Body of pancreas (tissue), 4 donors: ENCODE data around the gene TOMM22. TPM values are rescaled to one million over a fixed set of nuclear protein-coding genes. Genes with fewer than 3 reads are reported as not detected.

Experiments
- ATAC-seq: fragments of 150-250 bp; one replicate; pipeline ENCODE4 v1.9.1; 2016
- DNase-seq, 4 donors: peaks; one replicate each; pipeline ENCODE4 v3.0.0-alpha.2; 2019
- H3K27ac ChIP-seq, 4 donors: fragments of 200-600 bp; sonication (generic); 1 replicate in 3 of 4; 2 replicates in 1 of 4; pipeline versions ENCODE4 v1.5.1 to v1.6.1; 2016 to 2019; ENCODE audit warnings: mild to moderate bottlenecking in 1 of 4, mixed read lengths in 1 of 4, moderate library complexity in 1 of 4
- H3K27me3 ChIP-seq, 2 donors: fragments of 200-600 bp; sonication (generic); one replicate each; pipeline ENCODE4 v1.6.0; 2016; ENCODE audit warnings: mild to moderate bottlenecking in 1 of 2
- H3K36me3 ChIP-seq, 2 donors: fragments of 200-600 bp; sonication (generic); replicated peaks in 1 of 2; 2 replicates each; pipeline ENCODE4 v1.5.1; 2016; ENCODE audit warnings: low read depth in 2 of 2; ENCODE audit not compliant: insufficient read depth in 1 of 2
- H3K4me1 ChIP-seq: fragments of 200-600 bp; sonication (generic); one replicate; pipeline ENCODE4 v1.6.0; 2016
- H3K4me3 ChIP-seq, 2 donors: fragments of 200-600 bp; sonication (generic); 1 replicate in 1 of 2; 2 replicates in 1 of 2; pipeline ENCODE4 v1.5.1; 2016 to 2019
- H3K9me3 ChIP-seq, 3 donors: fragments of 200-600 bp; sonication (generic); 1 replicate in 2 of 3; 2 replicates in 1 of 3; pipeline ENCODE4 v1.5.1; 2016
- POLR2A ChIP-seq, 3 donors: fragments of 450-650 bp; IDR thresholded peaks; one replicate each; pipeline ENCODE4 v1.6.1; 2016; ENCODE audit warnings: antibody characterized with exemption in 3 of 3, mild to moderate bottlenecking in 2 of 3
- WGBS, 2 donors: methylation state at CpG; one replicate each; pipeline ENCODE4 v1.1.5; 2017; 5-methylcytosine and 5-hydroxymethylcytosine counted together
- intact Hi-C: fragments of 100-400 bp; cut with DNase I; formaldehyde crosslinking; loops from one replicate; pipeline ENCODE4 v1.15.1; 2023
- total RNA-seq, 2 donors: library from RNA; depleted of rRNA; stranded (reverse); fragments of >200 nt; gene quantifications; one replicate each; pipeline ENCODE4 v1.1.0, GENCODE V29; 2016
- TF ChIP-seq, protein P1 (sequence below), 7 experiments: fragments of 450-650 bp in 4 of 7; fragments of 200-600 bp in 3 of 7; sonication (generic) in 3 of 7; IDR thresholded peaks; one replicate each; pipeline ENCODE4 v1.5.1; 2016 to 2019; ENCODE audit warnings: antibody characterized with exemption in 7 of 7

TOMM22 gene
- total RNA-seq, 2 donors from 2014 or later = 16.6 to 21.4 TPM

DNA sequence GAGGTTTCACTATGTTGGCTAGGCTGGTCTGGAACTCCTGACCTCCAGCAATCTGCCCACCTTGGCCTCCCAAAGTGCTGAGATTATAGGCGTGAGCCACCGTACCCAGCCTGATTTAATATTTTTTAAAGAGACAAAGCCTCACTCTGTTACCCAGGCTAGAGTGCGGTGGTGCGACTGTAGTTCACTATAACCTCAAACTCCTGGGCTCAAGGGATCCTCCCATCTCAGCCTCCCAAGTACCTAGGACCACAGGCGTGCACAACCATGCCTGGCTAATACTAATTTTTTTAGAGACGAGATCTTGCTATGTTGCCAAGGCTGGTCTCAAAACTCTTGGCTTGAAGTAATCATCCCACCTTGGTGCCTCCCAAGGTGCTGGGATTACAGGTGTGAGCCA lies 37.4 kb downstream of the TOMM22 start:
- DNase-seq = no peak
- no peak for ATAC-seq
- no peaks in the 10 kb centered on the region for H3K27me3 ChIP-seq
- 86 to 92% methylated on average over 6 of the region's 6 CpGs for WGBS, 2 donors
- H3K36me3 ChIP-seq = peaks cover 0 to 9% of the 10 kb centered on the region in 2 donors
- H3K27ac ChIP-seq = peak overlapping the region in 2 of 4 donors; percentile 59 to 70
- peaks cover 14% of the 10 kb centered on the region for H3K4me1 ChIP-seq
- H3K9me3 ChIP-seq = no peaks in the 10 kb centered on the region
- TF ChIP-seq, protein P1, sequence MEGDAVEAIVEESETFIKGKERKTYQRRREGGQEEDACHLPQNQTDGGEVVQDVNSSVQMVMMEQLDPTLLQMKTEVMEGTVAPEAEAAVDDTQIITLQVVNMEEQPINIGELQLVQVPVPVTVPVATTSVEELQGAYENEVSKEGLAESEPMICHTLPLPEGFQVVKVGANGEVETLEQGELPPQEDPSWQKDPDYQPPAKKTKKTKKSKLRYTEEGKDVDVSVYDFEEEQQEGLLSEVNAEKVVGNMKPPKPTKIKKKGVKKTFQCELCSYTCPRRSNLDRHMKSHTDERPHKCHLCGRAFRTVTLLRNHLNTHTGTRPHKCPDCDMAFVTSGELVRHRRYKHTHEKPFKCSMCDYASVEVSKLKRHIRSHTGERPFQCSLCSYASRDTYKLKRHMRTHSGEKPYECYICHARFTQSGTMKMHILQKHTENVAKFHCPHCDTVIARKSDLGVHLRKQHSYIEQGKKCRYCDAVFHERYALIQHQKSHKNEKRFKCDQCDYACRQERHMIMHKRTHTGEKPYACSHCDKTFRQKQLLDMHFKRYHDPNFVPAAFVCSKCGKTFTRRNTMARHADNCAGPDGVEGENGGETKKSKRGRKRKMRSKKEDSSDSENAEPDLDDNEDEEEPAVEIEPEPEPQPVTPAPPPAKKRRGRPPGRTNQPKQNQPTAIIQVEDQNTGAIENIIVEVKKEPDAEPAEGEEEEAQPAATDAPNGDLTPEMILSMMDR (IDR thresholded peaks at IDR 0.05) = no peak
- no peak for TF ChIP-seq POLR2A (IDR thresholded peaks at IDR 0.05)
- no peak overlapping the region for H3K4me3 ChIP-seq
- intact Hi-C loops = no loop called here

GRCh38 chr22:38720350-38720749 lies 38.6 kb downstream of the TOMM22 start:
- peaks cover 0 to 13% of the 10 kb centered on the region in 2 donors for H3K36me3 ChIP-seq
- 89 to 90% methylated on average over 3 of the region's 3 CpGs for WGBS, 2 donors
- TF ChIP-seq, protein P1 (IDR thresholded peaks at IDR 0.05) = no peak
- no peak for TF ChIP-seq POLR2A (IDR thresholded peaks at IDR 0.05)

DNA sequence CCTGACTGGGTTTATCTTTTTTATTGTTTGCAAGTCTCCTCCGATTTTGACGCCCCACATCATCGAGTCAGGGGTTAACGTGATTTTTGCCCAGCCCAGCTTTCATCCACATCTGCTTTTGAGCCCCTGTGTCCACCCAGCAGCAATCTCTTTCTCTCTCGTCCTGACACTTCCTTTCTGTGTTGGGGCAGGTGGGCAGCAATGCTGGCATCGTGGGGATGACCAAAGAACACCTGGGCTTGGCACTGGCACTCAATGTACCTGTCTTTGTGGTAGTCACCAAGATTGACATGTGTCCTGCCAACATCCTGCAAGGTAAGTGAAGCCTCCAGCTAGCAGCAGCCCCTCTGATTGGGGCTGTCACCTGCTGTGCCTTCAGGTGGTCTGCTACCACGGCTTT lies 39.8 kb downstream of the TOMM22 start:
- Histone ChIP-seq H3K9me3 (no peaks in the 10 kb centered on the region), H3K27ac (no peak overlapping the region), H3K4me1 (peaks cover 14% of the 10 kb centered on the region), H3K36me3 (peaks cover 0 to 22% of the 10 kb centered on the region in 2 donors), H3K27me3 (no peaks in the 10 kb centered on the region), H3K4me3 (no peak overlapping the region)
- no peak for ATAC-seq
- DNase-seq = no peak
- 76 to 87% methylated on average over 7 of the region's 7 CpGs for WGBS, 2 donors
- TF ChIP-seq POLR2A (IDR thresholded peaks at IDR 0.05) = no peak
- intact Hi-C loops = no loop called here

More at GRCh38 chr22:38720350-38720749, 38.6 kb downstream of the TOMM22 start:
- no peak for ATAC-seq
- no peak overlapping the region for H3K27ac ChIP-seq
- no peaks in the 10 kb centered on the region for H3K27me3 ChIP-seq
- H3K4me1 ChIP-seq = peaks cover 14% of the 10 kb centered on the region
- H3K9me3 ChIP-seq = no peaks in the 10 kb centered on the region
- no peak for DNase-seq
- no peak overlapping the region for H3K4me3 ChIP-seq
- intact Hi-C loops = no loop called here

GRCh38 chr22:38724176-38724575 lies 42.4 kb downstream of the TOMM22 start:
- Histone ChIP-seq H3K36me3 (peaks cover 0 to 46% of the 10 kb centered on the region in 2 donors), H3K27me3 (no peaks in the 10 kb centered on the region), H3K9me3 (no peaks in the 10 kb centered on the region), H3K4me3 (no peak overlapping the region), H3K27ac (no peak overlapping the region), H3K4me1 (no peaks in the 10 kb centered on the region)
- ATAC-seq (no peak), DNase-seq (peak in 1 of 4 donors; percentile 5)
- 96 to 100% methylated on average over 4 to 7 of the region's 7 CpGs for WGBS, 2 donors
- TF ChIP-seq, protein P1 (IDR thresholded peaks at IDR 0.05) = no peak
- TF ChIP-seq POLR2A (IDR thresholded peaks at IDR 0.05) = no peak
- intact Hi-C loops = no loop called here

DNA sequence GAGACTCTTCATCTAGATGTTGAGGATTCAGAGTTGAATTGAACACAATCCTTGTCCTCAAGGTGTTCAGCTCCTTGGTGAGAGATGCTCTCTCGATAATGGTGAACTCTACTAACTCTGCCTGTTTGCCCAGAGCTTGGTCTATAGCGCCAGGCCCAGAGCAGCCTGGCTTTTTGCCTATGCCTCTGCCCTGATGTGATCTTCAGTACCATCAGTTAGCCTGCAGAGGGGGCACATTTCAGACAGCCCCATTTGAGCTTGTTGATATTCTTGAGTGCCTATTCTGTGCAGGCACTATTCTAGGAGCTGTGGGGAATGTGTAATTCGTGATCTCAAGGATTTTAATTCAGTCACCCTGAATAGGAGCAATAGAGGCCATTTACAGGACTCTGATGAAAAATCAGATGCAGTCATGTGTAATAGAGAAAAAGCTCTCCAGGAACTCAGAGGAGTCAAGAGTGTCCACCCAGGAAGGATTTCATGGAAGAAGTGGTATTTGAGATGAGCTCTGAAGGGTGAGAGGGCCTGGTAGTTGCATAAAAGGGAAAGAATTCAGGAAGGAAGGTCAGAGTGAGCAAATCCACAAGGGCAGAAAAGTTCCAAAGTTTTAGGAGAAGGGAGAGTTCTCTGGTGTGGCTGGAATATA lies 43.3 kb downstream of the TOMM22 start:
- ATAC-seq = no peak
- Histone ChIP-seq H3K27me3 (no peaks in the 10 kb centered on the region), H3K9me3 (no peaks in the 10 kb centered on the region), H3K4me3 (no peak overlapping the region), H3K36me3 (peaks cover 0 to 55% of the 10 kb centered on the region in 2 donors), H3K4me1 (no peaks in the 10 kb centered on the region), H3K27ac (no peak overlapping the region)
- intact Hi-C loops = no loop called here
- TF ChIP-seq, protein P1 (IDR thresholded peaks at IDR 0.05) = peak in 5 of 7 experiments; percentile 11 to 37 (median 33)
- no peak for TF ChIP-seq POLR2A (IDR thresholded peaks at IDR 0.05)
- 52 to 69% methylated on average over 3 of the region's 3 CpGs for WGBS, 2 donors
- DNase-seq = peak in 1 of 4 donors; percentile 16
